NCI-H2029 treated with DMSO at 0.1 percent for 48 hours (cell line): Measurements from ENCODE around the gene CFP.

Experiments used
- DNase-seq: peaks from one replicate; lab custom pipeline; 2025; lab: John Stamatoyannopoulos, UW

The CFP gene

GRCh38 chrX:47637546-47638195, 7.9 kb upstream of the CFP start:
- DNase-seq = peak; percentile 55

GRCh38 chrX:47634871-47635575, 5.3 kb upstream of the CFP start:
- DNase-seq = no peak

GRCh38 chrX:47633689-47634590, 4.2 kb upstream of the CFP start:
- DNase-seq = no peak

- no peak for DNase-seq
These were observed 2.9 kb upstream of the CFP start for GRCh38 chrX:47632666-47633065.

GRCh38 chrX:47631676-47632075, 1.9 kb upstream of the CFP start:
- DNase-seq = no peak

GRCh38 chrX:47628982-47629381, 748 bp downstream of the CFP start:
- no peak for DNase-seq

- no peak for DNase-seq
These were observed 4.4 kb downstream of the CFP start for GRCh38 chrX:47625365-47625764.

- peak; percentile 49 for DNase-seq
These were observed 6.1 kb downstream of the CFP start for GRCh38 chrX:47623540-47624027.

- DNase-seq = no peak
These were observed 7.9 kb downstream of the CFP start for GRCh38 chrX:47621851-47622250.

GRCh38 chrX:47620303-47620685, 9.4 kb downstream of the CFP start:
- no peak for DNase-seq

- DNase-seq = peak; percentile 16
These were observed 10.0 kb downstream of the CFP start, which contains the start of gene SYN1 for GRCh38 chrX:47619486-47620302. Gene SYN1 (minus strand): TSS chrX:47619857. CDS start chrX:47619728, 129 bp downstream.

GRCh38 chrX:47618923-47619485, 10.7 kb downstream of the CFP start:
- no peak for DNase-seq

- DNase-seq = no peak
These were observed 15.1 kb downstream of the CFP start for GRCh38 chrX:47614618-47615017.

- DNase-seq = no peak
These were observed 16.6 kb downstream of the CFP start for GRCh38 chrX:47613082-47613481.

- DNase-seq = peak; percentile 11
These were observed 17.3 kb downstream of the CFP start for GRCh38 chrX:47612418-47612817.

- no peak for DNase-seq
These were observed 17.8 kb downstream of the CFP start for GRCh38 chrX:47611926-47612325.

- no peak for DNase-seq
These were observed 18.2 kb downstream of the CFP start for GRCh38 chrX:47611489-47611888.

GRCh38 chrX:47610511-47610910, 19.2 kb downstream of the CFP start:
- DNase-seq = no peak

GRCh38 chrX:47608130-47608810, 21.5 kb downstream of the CFP start:
- DNase-seq = no peak

GRCh38 chrX:47607091-47607490, 22.6 kb downstream of the CFP start:
- no peak for DNase-seq

GRCh38 chrX:47605024-47605423, 24.7 kb downstream of the CFP start:
- DNase-seq = no peak
